IPS DF 6.9 (cell line): ENCODE measurements around the gene ANKS6.

Experiments used
- DNase-seq: peaks from one replicate; pipeline ENCODE4 v3.0.0-alpha.2; 2013; ENCODE audit warnings: low read depth, low spot score
- H3K27ac ChIP-seq: one replicate; pipeline ENCODE4 v1.5.1; 2013; ENCODE audit warnings: low read length, control low read depth
- H3K27me3 ChIP-seq: 2 replicates; pipeline ENCODE4 v1.6.1; 2013; ENCODE audit warnings: mild to moderate bottlenecking, low read length; ENCODE audit not compliant: control insufficient read depth, insufficient read depth
- H3K36me3 ChIP-seq: 2 replicates; pipeline ENCODE4 v1.6.1; 2013; ENCODE audit warnings: low read length; ENCODE audit not compliant: control insufficient read depth, insufficient read depth
- H3K4me1 ChIP-seq: 2 replicates; pipeline ENCODE4 v1.6.1; 2013; ENCODE audit warnings: low read length; ENCODE audit not compliant: control insufficient read depth, insufficient read depth
- H3K4me3 ChIP-seq: 2 replicates; pipeline ENCODE4 v1.5.1; 2013; ENCODE audit warnings: mild to moderate bottlenecking, low read length
- H3K9me3 ChIP-seq: 2 replicates; pipeline ENCODE4 v1.6.1; 2013; ENCODE audit warnings: low read length, inconsistent platforms; ENCODE audit not compliant: control insufficient read depth, insufficient read depth
- WGBS: extraction: QIAGEN DNeasy Blood & Tissue Kit; methylation state at CpG from one replicate; pipeline ENCODE4 v1.1.7; 2013; ENCODE audit warnings: mixed read lengths, missing lambda C conversion rate; ENCODE audit not compliant: insufficient read length, insufficient coverage; 5-methylcytosine and 5-hydroxymethylcytosine counted together

ANKS6 gene

DNA sequence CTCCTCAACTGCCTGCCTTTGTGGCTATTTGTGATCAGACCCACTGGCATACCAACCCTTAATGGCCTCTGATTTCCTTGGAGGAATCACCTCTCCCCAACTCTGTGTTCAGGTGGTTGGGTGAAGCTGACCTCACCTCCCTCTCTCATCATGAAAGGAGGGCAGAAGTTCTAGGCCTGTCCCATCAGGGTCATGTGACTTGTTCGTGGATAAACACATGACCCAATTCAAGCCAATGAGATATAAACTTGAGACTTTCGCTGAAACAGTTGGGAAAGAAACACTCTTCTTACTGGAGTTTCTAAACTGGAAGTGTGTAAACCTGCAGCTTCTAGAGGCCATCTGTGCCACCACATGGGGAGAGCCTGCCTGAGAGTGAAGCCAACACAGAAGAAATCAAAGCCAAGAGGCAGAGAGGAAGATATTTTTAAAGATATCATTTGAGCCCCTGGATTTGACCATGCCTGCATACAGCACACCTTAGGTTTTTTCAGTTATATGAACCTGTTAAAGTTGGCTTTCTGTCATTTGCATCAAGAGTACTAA, 93.4 kb downstream of the ANKS6 start:
- Histone ChIP-seq H3K27me3 (peaks cover 21% of the 10 kb centered on the region), H3K9me3 (no peaks in the 10 kb centered on the region), H3K4me1 (0 out of 2 replicates have a peak, but pooled peaks cover 1% of the 10 kb centered on the region), H3K27ac (no peak overlapping the region), H3K36me3 (no peaks in the 10 kb centered on the region), H3K4me3 (no peak overlapping the region)
- DNase-seq, result no peak
- no CpG with 5 or more reads among the region's 2 CpGs for WGBS

DNA sequence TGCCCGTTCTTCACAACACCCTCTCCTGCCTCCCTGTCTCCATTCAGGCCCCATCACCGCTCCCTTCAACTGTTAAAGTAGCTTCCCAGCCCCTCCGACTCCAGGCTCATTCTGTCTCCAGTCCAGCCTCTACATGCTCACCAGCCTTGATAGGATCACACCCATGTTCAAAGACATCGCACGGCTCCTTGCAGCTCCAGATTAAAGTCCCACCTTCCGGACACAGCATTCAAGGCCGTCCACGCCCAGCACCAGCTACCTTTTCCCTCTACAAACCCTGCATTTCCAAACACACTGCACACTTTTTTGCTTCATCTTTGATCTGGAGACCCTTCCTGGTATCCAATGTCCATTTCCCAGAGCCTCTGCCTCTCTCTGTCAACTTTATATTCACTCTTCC, 94.0 kb downstream of the ANKS6 start:
- Histone ChIP-seq H3K9me3 (no peaks in the 10 kb centered on the region), H3K27me3 (peaks cover 15% of the 10 kb centered on the region), H3K27ac (no peak overlapping the region), H3K4me3 (no peak overlapping the region), H3K4me1 (no peaks in the 10 kb centered on the region), H3K36me3 (no peaks in the 10 kb centered on the region)
- DNase-seq, result no peak
- WGBS, result no CpG with 5 or more reads among the region's 8 CpGs

DNA sequence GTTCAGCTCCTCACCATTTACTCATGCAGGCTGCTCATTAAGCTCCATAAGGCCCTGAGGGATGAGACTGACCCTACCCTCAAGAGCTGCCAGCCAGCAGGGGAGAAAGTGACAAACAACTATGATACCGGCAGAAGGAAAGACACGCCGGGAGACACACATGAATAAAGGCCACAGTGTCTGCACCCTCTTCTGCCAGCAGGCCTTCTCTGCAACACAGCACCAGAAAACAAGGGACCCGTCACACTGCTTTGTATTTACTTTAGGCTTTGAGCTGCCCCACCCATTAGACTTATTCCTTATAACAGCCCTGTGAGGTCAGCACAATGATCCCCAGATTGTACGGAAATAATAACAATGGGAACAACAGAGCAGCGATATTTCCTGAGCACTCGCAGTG, 94.8 kb downstream of the ANKS6 start:
- H3K36me3 ChIP-seq, result no peaks in the 10 kb centered on the region
- peaks cover 10% of the 10 kb centered on the region for H3K27me3 ChIP-seq
- no peak overlapping the region for H3K27ac ChIP-seq
- no peak for DNase-seq
- H3K4me1 ChIP-seq, result no peaks in the 10 kb centered on the region
- H3K9me3 ChIP-seq, result no peaks in the 10 kb centered on the region
- WGBS, result no CpG with 5 or more reads among the region's 7 CpGs
- no peak overlapping the region for H3K4me3 ChIP-seq

DNA sequence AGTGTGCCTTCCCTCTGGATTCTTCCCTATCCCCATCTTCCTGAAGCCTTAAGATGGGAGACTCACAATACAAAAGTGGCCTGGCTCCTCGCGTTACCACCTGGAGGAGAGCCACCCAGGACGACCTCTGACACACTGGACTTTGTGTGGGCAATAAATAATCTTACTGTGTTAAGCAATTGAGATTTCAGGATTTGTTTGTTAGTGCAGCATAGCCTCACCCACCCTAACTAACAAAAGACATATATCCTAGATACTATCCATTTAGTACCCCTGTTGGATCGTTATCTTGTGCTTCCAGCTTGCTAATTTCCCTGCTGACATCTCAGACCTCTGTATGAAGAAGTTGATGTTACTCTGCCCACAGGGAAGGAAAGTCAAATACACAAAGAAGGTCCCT, 95.6 kb downstream of the ANKS6 start:
- no CpG with 5 or more reads among the region's 4 CpGs for WGBS

DNA sequence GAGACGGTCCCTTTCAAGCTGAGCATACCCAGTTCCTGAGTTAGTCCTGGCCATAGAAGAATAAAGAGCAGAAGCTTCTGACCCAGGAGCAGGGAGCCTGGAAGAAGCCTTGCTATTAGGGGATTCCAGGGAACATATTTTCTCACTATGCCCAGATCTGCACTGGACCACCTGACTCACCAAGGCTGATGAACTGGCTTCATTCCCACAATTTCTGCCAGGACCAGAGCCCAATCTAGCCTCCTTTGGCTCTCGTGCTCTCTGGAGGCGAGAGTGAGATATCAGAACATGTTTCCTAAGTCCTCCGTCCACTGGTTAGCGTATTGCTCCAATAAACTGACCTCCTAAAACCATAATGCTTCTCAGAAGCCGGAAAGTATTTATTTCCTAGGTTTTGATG, 97.5 kb downstream of the ANKS6 start:
- no CpG with 5 or more reads among the region's 6 CpGs for WGBS
- H3K36me3 ChIP-seq, result no peaks in the 10 kb centered on the region
- no peak for DNase-seq
- H3K9me3 ChIP-seq, result no peaks in the 10 kb centered on the region
- H3K27ac ChIP-seq, result no peak overlapping the region
- no peaks in the 10 kb centered on the region for H3K4me1 ChIP-seq
- no peaks in the 10 kb centered on the region for H3K27me3 ChIP-seq
- H3K4me3 ChIP-seq, result no peak overlapping the region

More for the DNA sequence above, 95.6 kb downstream of the ANKS6 start:
- H3K36me3 ChIP-seq, result no peaks in the 10 kb centered on the region
- H3K4me3 ChIP-seq, result no peak overlapping the region
- DNase-seq, result no peak
- no peaks in the 10 kb centered on the region for H3K4me1 ChIP-seq
- peaks cover 4% of the 10 kb centered on the region; the same call in 1 of the 2 replicates for H3K27me3 ChIP-seq
- no peak overlapping the region for H3K27ac ChIP-seq
- no peaks in the 10 kb centered on the region for H3K9me3 ChIP-seq

DNA sequence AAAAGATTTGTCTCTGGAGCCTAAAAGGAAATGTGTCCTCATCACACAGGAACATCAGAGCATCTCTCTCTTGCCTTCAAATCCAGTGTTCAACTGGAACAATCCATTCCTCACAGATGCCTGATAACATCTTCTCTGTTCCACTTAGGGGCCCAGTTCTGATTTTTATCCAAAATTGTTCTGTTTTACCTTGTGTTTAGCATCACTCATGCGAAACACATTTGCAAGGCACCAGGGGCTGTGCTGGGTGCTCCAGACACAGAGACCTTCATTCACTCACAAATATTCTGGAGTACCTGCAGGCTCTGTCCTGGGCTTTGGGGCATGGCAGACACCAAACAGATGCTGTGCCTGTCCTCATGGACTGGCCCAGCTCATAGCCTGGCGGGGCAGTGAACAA, 101.4 kb downstream of the ANKS6 start:
- H3K36me3 ChIP-seq, result no peaks in the 10 kb centered on the region
- no peaks in the 10 kb centered on the region for H3K27me3 ChIP-seq
- H3K4me3 ChIP-seq, result no peak overlapping the region
- WGBS, result no CpG with 5 or more reads among the region's 2 CpGs
- H3K9me3 ChIP-seq, result no peaks in the 10 kb centered on the region
- DNase-seq, result no peak
- no peaks in the 10 kb centered on the region for H3K4me1 ChIP-seq
- no peak overlapping the region for H3K27ac ChIP-seq

DNA sequence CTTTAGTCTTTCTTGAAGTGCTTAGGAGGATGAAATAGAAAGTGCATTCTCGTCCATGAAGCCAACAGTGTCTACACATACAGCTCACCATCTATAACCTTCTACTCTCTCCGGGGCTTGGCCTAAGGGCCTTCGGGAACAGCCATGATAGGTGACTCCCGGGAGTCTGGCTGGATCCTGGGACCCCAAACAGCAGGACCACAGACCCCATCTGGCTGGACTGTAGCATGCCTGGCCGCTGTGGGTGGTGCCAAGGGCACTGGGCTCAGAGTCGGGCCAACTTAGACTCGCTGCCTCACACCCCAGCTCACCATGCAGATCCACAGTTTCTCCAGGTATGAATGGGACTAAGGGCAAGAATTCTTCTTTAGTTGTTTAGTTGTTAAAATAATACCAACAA, 104.0 kb downstream of the ANKS6 start:
- Histone ChIP-seq H3K27me3 (no peaks in the 10 kb centered on the region), H3K27ac (no peak overlapping the region), H3K36me3 (no peaks in the 10 kb centered on the region), H3K4me3 (no peak overlapping the region), H3K9me3 (no peaks in the 10 kb centered on the region), H3K4me1 (no peaks in the 10 kb centered on the region)
- no CpG with 5 or more reads among the region's 7 CpGs for WGBS
- no peak for DNase-seq

DNA sequence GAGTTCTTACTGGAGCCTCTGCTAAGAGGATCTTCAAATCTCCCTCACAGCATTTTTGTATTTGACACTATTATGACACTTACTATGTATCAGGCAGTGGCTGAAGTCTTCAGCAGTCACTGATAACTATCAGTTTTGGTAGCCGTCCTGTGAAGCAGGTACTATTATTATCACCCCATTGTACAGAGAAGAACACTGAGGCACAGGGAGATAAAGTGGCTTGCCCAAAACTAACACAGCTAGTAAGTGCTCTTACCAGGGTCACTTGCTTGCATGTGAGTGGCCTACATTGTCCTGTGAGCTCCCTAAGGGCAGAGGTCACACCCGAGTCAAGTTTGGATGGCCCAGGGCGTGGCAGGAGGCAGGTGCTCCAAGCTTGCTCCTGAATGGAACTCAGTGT, 104.5 kb downstream of the ANKS6 start:
- H3K36me3 ChIP-seq, result no peaks in the 10 kb centered on the region
- H3K9me3 ChIP-seq, result no peaks in the 10 kb centered on the region
- H3K27ac ChIP-seq, result no peak overlapping the region
- no peaks in the 10 kb centered on the region for H3K27me3 ChIP-seq
- H3K4me3 ChIP-seq, result no peak overlapping the region
- no CpG with 5 or more reads among the region's 3 CpGs for WGBS
- no peak for DNase-seq
- H3K4me1 ChIP-seq, result no peaks in the 10 kb centered on the region

DNA sequence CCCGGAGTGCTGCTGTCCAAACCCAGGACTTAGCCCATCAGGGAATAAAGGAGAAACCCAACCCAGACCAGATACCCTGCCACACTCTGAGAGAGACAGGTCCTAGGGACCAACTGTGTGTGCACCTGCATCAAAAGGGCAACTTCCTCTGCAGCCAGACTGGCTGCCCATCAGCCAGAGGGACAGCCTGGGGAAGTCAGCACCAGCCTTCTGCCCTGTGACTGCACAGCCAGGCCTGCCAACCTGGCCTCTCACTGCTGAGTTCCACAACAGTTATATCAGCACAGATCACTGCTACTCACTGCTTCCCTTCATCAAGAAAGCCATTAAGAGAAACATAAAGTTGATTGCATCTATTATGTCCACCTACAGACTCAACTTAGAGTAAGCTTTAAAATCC, 105.7 kb downstream of the ANKS6 start:
- no peak overlapping the region for H3K27ac ChIP-seq
- no peaks in the 10 kb centered on the region for H3K9me3 ChIP-seq
- no peak overlapping the region for H3K4me3 ChIP-seq
- no peaks in the 10 kb centered on the region for H3K27me3 ChIP-seq
- no peaks in the 10 kb centered on the region; the same call in 1 of the 2 replicates for H3K4me1 ChIP-seq
- no peak for DNase-seq
- no CpG with 5 or more reads among the region's 1 CpG for WGBS
- no peaks in the 10 kb centered on the region for H3K36me3 ChIP-seq

DNA sequence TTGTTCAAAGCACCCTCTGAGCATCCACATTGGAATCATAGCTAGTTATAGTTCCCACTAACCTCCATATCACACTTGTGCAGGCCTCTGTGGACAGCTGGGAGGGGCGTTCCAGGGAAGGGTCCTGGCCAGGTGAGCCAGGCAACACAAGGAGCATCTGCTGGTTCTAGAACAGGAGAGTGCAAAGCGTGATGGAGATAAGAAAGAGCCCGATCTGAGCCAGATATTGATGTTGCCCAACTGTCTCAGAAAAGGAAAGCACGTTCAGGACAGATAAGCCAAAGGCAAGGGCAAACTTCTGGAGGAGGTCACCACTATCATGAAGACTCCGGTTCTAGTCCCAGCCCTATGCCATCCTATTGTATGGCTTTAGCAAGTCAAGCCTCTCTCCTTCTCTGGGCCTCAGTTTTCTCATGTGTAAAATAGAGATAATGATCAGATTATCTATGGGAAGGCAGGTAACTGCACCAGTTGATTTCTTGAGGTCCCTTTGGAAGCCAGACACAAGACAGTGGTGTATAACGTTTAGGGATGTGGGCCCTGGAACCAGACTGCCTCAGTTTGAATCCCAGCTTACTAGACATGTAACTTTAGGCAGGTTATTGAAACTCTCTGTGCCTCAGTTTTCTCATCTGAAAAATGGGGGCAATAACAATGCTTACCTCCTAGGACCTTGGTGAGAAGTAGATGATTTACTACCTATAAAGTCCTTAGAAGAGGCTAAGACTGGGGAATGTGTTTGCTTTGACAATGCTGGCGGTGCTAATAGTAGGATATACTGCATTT, 107.5 kb downstream of the ANKS6 start:
- WGBS, result no CpG with 5 or more reads among the region's 7 CpGs
- H3K36me3 ChIP-seq, result no peaks in the 10 kb centered on the region
- H3K4me3 ChIP-seq, result no peak overlapping the region
- DNase-seq, result no peak
- H3K27me3 ChIP-seq, result no peaks in the 10 kb centered on the region
- no peak overlapping the region for H3K27ac ChIP-seq
- no peaks in the 10 kb centered on the region; the same call in 1 of the 2 replicates for H3K4me1 ChIP-seq
- no peaks in the 10 kb centered on the region for H3K9me3 ChIP-seq

DNA sequence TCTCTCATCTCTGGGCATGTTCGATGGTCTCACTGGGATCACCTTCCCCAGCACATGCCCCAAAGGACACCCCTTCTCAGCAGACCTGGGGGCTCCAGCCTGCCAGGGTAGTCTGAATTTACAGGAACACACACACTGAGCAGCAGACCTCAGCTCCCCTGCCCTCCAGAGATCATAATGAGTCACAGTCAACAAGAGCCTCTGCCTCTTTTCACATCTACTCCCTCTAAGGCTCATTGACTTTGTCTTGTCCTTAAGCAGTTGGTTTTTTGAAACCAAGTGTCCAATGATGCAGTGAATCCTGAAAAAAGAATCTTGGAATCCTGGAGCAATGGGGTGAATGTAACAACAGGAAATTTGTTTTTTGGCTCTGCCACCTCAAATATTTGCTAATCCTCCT, 108.4 kb downstream of the ANKS6 start:
- WGBS, result no CpG with 5 or more reads among the region's 1 CpG
- DNase-seq, result no peak
- no peak overlapping the region for H3K27ac ChIP-seq
- H3K4me3 ChIP-seq, result no peak overlapping the region
- no peaks in the 10 kb centered on the region; the same call in 1 of the 2 replicates for H3K4me1 ChIP-seq
- H3K9me3 ChIP-seq, result no peaks in the 10 kb centered on the region
- H3K36me3 ChIP-seq, result no peaks in the 10 kb centered on the region
- H3K27me3 ChIP-seq, result no peaks in the 10 kb centered on the region
